GM12873 (cell line): ENCODE results near the gene PKHD1.

Experiments used
- CTCF ChIP-seq: IDR thresholded peaks from 2 replicates; pipeline ENCODE4 v1.5.1; 2012; ENCODE audit warnings: low read depth, mild to moderate bottlenecking, moderate library complexity, low read length, control low read depth; ENCODE audit not compliant: insufficient read depth; ENCODE audit errors: missing control alignments

Gene PKHD1

GRCh38 chr6:52123251-52123650, 35.8 kb upstream of the PKHD1 start:
- no peak for TF ChIP-seq CTCF

GRCh38 chr6:52117352-52117751, 29.9 kb upstream of the PKHD1 start:
- TF ChIP-seq CTCF: no peak

GRCh38 chr6:52116605-52116948, 29.2 kb upstream of the PKHD1 start:
- no peak for TF ChIP-seq CTCF

- TF ChIP-seq CTCF: no peak
Observed at GRCh38 chr6:52115891-52116604, 28.6 kb upstream of the PKHD1 start.

- TF ChIP-seq CTCF: no peak
Observed at GRCh38 chr6:52115145-52115741, 27.8 kb upstream of the PKHD1 start.

- TF ChIP-seq CTCF: no peak
Observed at GRCh38 chr6:52109171-52109571, 21.8 kb upstream of the PKHD1 start.

- TF ChIP-seq CTCF: no peak
Observed at GRCh38 chr6:52108128-52108527, 20.7 kb upstream of the PKHD1 start.
